DMS53 treated with DMSO at 0.1 percent for 48 hours (cell line): Measurements from ENCODE around the gene ZNF646.

Experiments
- DNase-seq: peaks from one replicate; lab custom pipeline; 2025; ENCODE audit not compliant: unreplicated experiment; lab: John Stamatoyannopoulos, UW

The ZNF646 gene

DNA sequence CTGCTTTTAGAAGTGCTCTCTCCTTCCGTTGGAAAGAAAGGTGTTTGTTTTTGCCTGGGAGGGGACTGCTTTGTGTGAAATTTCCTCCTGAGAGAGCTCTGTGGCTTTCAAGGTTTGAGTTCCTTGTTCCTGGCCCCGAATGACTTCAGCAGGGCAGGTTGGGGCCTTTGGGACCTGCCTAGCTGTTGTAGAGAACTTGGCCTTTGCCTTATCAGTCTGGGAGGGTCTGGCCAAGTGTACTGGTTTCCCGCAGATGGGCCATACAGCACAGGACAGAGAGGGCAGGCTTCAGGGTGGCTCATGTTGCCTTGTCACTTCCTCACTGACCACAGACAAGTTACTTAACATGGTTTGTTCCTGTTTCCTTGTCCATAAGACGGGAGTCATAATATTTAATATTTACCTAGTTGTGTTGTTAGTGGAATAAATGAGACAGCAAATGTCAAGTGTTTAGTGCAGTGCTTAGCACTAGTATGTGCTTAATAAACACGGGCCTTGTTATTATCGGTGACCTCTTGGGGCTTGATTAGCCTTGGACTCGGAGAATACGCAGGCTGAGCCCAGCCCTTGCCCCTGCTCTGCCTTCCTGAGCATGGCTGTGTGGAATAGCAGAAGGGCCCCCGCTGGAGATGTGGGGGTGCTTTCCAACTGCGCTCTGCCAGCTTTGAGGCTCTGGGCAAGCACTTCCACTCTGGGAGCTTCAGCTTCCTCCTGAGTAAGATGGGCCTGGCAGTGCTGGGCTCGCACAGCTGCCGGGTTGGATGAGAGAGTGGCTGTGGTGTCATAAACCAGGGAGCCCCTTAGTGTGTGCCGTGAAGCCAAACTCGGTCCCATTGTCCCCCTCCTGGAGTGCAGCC is 54.7 kb downstream of the ZNF646 start:
- DNase-seq, result no peak

GRCh38 chr16:31129568-31130335 is 55.5 kb downstream of the ZNF646 start:
- no peak for DNase-seq

DNA sequence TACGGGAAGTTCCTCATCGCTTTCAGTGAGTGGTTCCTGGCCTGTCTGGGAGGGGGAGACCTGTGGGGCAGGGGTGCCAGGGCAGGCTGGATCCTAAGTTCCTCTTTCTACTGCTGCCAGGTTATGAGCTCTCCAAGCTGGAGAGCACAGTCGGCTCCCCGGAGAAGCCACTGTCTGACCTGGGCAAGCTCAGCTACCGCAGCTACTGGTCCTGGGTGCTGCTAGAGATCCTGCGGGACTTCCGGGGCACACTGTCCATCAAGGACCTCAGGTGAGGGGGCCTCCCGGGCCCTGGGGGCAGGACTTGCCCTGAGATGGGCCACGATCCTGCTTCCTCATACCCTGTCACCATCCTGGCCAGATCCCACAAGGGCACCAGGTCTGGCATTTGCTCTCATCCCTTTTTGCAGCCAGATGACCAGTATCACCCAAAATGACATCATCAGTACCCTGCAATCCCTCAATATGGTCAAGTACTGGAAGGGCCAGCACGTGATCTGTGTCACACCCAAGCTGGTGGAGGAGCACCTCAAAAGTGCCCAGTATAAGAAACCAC is 56.2 kb downstream of the ZNF646 start:
- peak; percentile 56 for DNase-seq

- peak; percentile 84 for DNase-seq
These were observed 56.7 kb downstream of the ZNF646 start for GRCh38 chr16:31130899-31131298.

- no peak for DNase-seq
These were observed 57.2 kb downstream of the ZNF646 start for GRCh38 chr16:31131416-31131815.

- no peak for DNase-seq
These were observed 57.6 kb downstream of the ZNF646 start for GRCh38 chr16:31131841-31132271.

- no peak for DNase-seq
These were observed 58.2 kb downstream of the ZNF646 start for GRCh38 chr16:31132303-31132979.

- no peak for DNase-seq
These were observed 58.9 kb downstream of the ZNF646 start for GRCh38 chr16:31133046-31133501.
